ENCODE measurements around the gene TEX50.

GRCh38 chr1:173663159-173663558 lies 28.0 kb downstream of the TEX50 start:
- no peak for TF ChIP-seq CTCF (conservative IDR thresholded peaks at IDR 0.05)
- TF ChIP-seq EZH2 (IDR thresholded peaks at IDR 0.05; ENCODE audit: low read depth) = no peak
